ENCODE data around the gene RAB10.

- TF ChIP-seq POLR2A (IDR thresholded peaks at IDR 0.05; ENCODE audit: low read length): no peak
- no peak for TF ChIP-seq GATA1 (IDR thresholded peaks at IDR 0.05; ENCODE audit: low read depth, low read length)
Measured at GRCh38 chr2:25989154-25989553, 44.7 kb upstream of the RAB10 start.
